Measurements from ENCODE around the gene SAE1. TPM values are rescaled to one million over a fixed set of nuclear protein-coding genes. Genes with fewer than 3 reads are reported as not detected.

The SAE1 gene
- total RNA-seq, 1 experiment from 2014 or later, result 234 TPM

GRCh38 chr19:47109177-47109540 lies 21.5 kb upstream of the SAE1 start:
- Histone ChIP-seq H2BK120ac (ENCODE audit: low read depth, low read length, poor library complexity, severe bottlenecking) (no peak overlapping the region), H3K79me1 (ENCODE audit: insufficient read depth, low read depth, low read length, poor library complexity, severe bottlenecking) (no peaks in the 10 kb centered on the region), H3K27ac (ENCODE audit: insufficient read length, low read depth, low read length) (peak overlapping the region; percentile 88), H3K4me2 (ENCODE audit: insufficient read depth, insufficient read length, low read length) (peak overlapping the region; percentile 61), H2BK15ac (ENCODE audit: low read depth, low read length) (no peak overlapping the region), H3K14ac (ENCODE audit: insufficient read depth, low read length) (no peak overlapping the region), H2AK5ac (ENCODE audit: insufficient read length, low read length) (no peak overlapping the region), H3K9ac (ENCODE audit: extremely low read depth, insufficient read length, low read length) (peak overlapping the region; percentile 92), H3K4me1 (ENCODE audit: insufficient read depth, low read length) (peaks cover 11% of the 10 kb centered on the region), H4K20me1 (ENCODE audit: control insufficient read depth, insufficient read depth, insufficient read length) (no peaks in the 10 kb centered on the region), H3T11ph (ENCODE audit: low read length) (no peak overlapping the region), H3K27me3 (ENCODE audit: insufficient read depth, low read length) (no peaks in the 10 kb centered on the region), H3K56ac (ENCODE audit: insufficient read length, low read depth, low read length) (no peak overlapping the region), H2BK20ac (ENCODE audit: low read depth, low read length, poor library complexity, severe bottlenecking) (no peak overlapping the region), H3K23me2 (ENCODE audit: insufficient read length, low read depth, low read length, poor library complexity, severe bottlenecking) (peaks cover 25% of the 10 kb centered on the region), H3K9me3 (ENCODE audit: control insufficient read depth, low read depth, low read length) (no peaks in the 10 kb centered on the region), H3K18ac (ENCODE audit: insufficient read length, low read depth, low read length) (no peak overlapping the region), H3K23ac (ENCODE audit: insufficient read length, low read depth, low read length) (no peak overlapping the region), H4K8ac (replicated peaks; ENCODE audit: insufficient read length, low read depth, low read length) (no peak overlapping the region), H4K5ac (ENCODE audit: insufficient read length, low read depth, low read length) (peak overlapping the region; percentile 15), H3K4ac (ENCODE audit: low read depth, low read length) (no peak overlapping the region), H2BK12ac (ENCODE audit: insufficient read length, low read depth, low read length) (no peak overlapping the region), H2AFZ (ENCODE audit: low read length) (no peak overlapping the region), H4K91ac (ENCODE audit: insufficient read length, low read depth, low read length) (no peak overlapping the region), H3K79me2 (ENCODE audit: insufficient read depth, low read length) (peaks cover 17% of the 10 kb centered on the region; the same call in 1 of the 2 replicates), H2BK5ac (ENCODE audit: insufficient read length, low read length) (no peak overlapping the region)
- WGBS (ENCODE audit: extremely low coverage, insufficient read length, low lambda C conversion rate), result no CpG with 5 or more reads among the region's 2 CpGs
- peaks cover 5% of the 10 kb centered on the region; the same call in 1 of the 2 replicates for H3K27me3 Mint-ChIP-seq (ENCODE audit: low read depth)
- no peak for TF ChIP-seq CTCF (conservative IDR thresholded peaks at IDR 0.05)
- H3K4me1 Mint-ChIP-seq, result peaks cover 43 to 44% of the 10 kb centered on the region in 2 experiments
- peak overlapping the region; percentile 91 to 98 for H3K4me3 Mint-ChIP-seq
- peak overlapping the region; percentile 96 to 100 (median 98); a peak in 6 of 7 replicates for H3K27ac Mint-ChIP-seq
- DNase-seq, result no peak
- peaks cover 18 to 46% (median 44%) of the 10 kb centered on the region in 3 experiments for H3K36me3 Mint-ChIP-seq (ENCODE audit: insufficient read depth in 1 of 3, low read depth in 3 of 3)
- H3K9me3 Mint-ChIP-seq, result no peaks in the 10 kb centered on the region; a peak in 1 of 5 replicates

Measured in H9 (cell line).